Measurements from ENCODE around the gene TMC8.
"Not testable (repeated sequence)": the region's sequence is repeated elsewhere in the genome, so short reads cannot be mapped to it uniquely, and the experiment has no call there.

The TMC8 gene

GRCh38 chr17:78148286-78149016 lies 17.9 kb downstream of the TMC8 start:
- FAIRE-seq (no peak), DNase-seq (ENCODE audit: insufficient read length, low spot score) (no peak)

GRCh38 chr17:78151514-78152008 lies 21.0 kb downstream of the TMC8 start:
- no peak for FAIRE-seq

GRCh38 chr17:78154903-78155811 lies 24.6 kb downstream of the TMC8 start:
- no peak for FAIRE-seq
- no peak for DNase-seq (ENCODE audit: insufficient read length, low spot score)

More at GRCh38 chr17:78151514-78152008, 21.0 kb downstream of the TMC8 start:
- DNase-seq (ENCODE audit: insufficient read length, low spot score): no peak

GRCh38 chr17:78159575-78160158 lies 29.1 kb downstream of the TMC8 start:
- no peak for FAIRE-seq
- no peak for DNase-seq (ENCODE audit: insufficient read length, low spot score)

- DNase-seq (ENCODE audit: insufficient read length, low spot score) (no peak), FAIRE-seq (no peak)
Observed at GRCh38 chr17:78163881-78164747, 33.5 kb downstream of the TMC8 start.

GRCh38 chr17:78164748-78165607 lies 34.4 kb downstream of the TMC8 start:
- FAIRE-seq: no peak
- DNase-seq (ENCODE audit: insufficient read length, low spot score): no peak

GRCh38 chr17:78166416-78166815 lies 35.8 kb downstream of the TMC8 start:
- peak; percentile 59 for FAIRE-seq

GRCh38 chr17:78168242-78168902 lies 37.8 kb downstream of the TMC8 start, which contains the start of gene SYNGR2:
Gene SYNGR2 (plus strand): TSS chr17:78168581. CDS start chr17:78168617, 36 bp downstream.
- DNase-seq (ENCODE audit: insufficient read length, low spot score): peak; percentile 88
- FAIRE-seq: peak; percentile 92

More at GRCh38 chr17:78166416-78166815, 35.8 kb downstream of the TMC8 start:
- DNase-seq (ENCODE audit: insufficient read length, low spot score): no peak

GRCh38 chr17:78168903-78169793 lies 38.6 kb downstream of the TMC8 start:
- peak; percentile 4 for FAIRE-seq
- DNase-seq (ENCODE audit: insufficient read length, low spot score): peak; percentile 91

GRCh38 chr17:78170692-78171590 lies 40.4 kb downstream of the TMC8 start:
- FAIRE-seq: no peak
- no peak for DNase-seq (ENCODE audit: insufficient read length, low spot score)

GRCh38 chr17:78171591-78172248 lies 41.1 kb downstream of the TMC8 start:
- FAIRE-seq; DNase-seq (ENCODE audit: insufficient read length, low spot score): not testable (repeated sequence)

GRCh38 chr17:78172249-78173051 lies 41.9 kb downstream of the TMC8 start:
- DNase-seq (ENCODE audit: insufficient read length, low spot score): no peak
- FAIRE-seq: no peak

GRCh38 chr17:78173097-78173715 lies 42.6 kb downstream of the TMC8 start:
- no peak for FAIRE-seq
- no peak for DNase-seq (ENCODE audit: insufficient read length, low spot score)

GRCh38 chr17:78174346-78174869 lies 43.8 kb downstream of the TMC8 start:
- FAIRE-seq: no peak

More at GRCh38 chr17:78174346-78174869, 43.8 kb downstream of the TMC8 start:
- DNase-seq (ENCODE audit: insufficient read length, low spot score): no peak
